Hepatocyte (in vitro differentiated cells): ENCODE data around the gene ZNF48.

Source experiments
- CTCF ChIP-seq: fragments of 200-600 bp; sonication (generic); IDR thresholded peaks from 2 replicates; pipeline ENCODE4 v1.5.1; 2016; ENCODE audit warnings: antibody characterized with exemption, mild to moderate bottlenecking; ENCODE audit not compliant: poor library complexity
- EZH2 ChIP-seq: fragments of 200-600 bp; sonication (generic); IDR thresholded peaks from 2 replicates; pipeline ENCODE4 v1.6.1; 2016; ENCODE audit warnings: antibody characterized with exemption, mild to moderate bottlenecking, borderline replicate concordance
- EZH2phosphoT487 ChIP-seq: fragments of 200-600 bp; sonication (generic); IDR thresholded peaks from one replicate; pipeline ENCODE4 v1.6.1; 2018; ENCODE audit warnings: antibody characterized with exemption, mild to moderate bottlenecking, low read depth, moderate library complexity; ENCODE audit not compliant: unreplicated experiment, severe bottlenecking

- TF ChIP-seq EZH2phosphoT487 (no peak), CTCF (no peak), EZH2 (no peak)
These were observed 52.4 kb downstream of the ZNF48 start for GRCh38 chr16:30447512-30448226.
